ENCODE results near the gene ZNF714.

- no peak for TF ChIP-seq CTCF (IDR thresholded peaks at IDR 0.05)
- no peak for TF ChIP-seq ZFX (IDR thresholded peaks at IDR 0.05; ENCODE audit: borderline replicate concordance)
These were observed 76.6 kb downstream of the ZNF714 start for GRCh38 chr19:21158523-21159135.

Measured in 22Rv1 (cell line).